SK-N-SH (cell line): ENCODE measurements around the gene IRF2BPL. TPM values are rescaled to one million over a fixed set of nuclear protein-coding genes. Genes with fewer than 3 reads are reported as not detected.
A peak's percentile ranks its signal among the peaks of the same experiment; 100 is the strongest.

Experiments
- CTCF ChIA-PET: fragments of 300-600, 350-600 bp; formaldehyde crosslinking; extraction: SDS; loops from one replicate; lab custom pipeline; 2021; lab: Yijun Ruan, JAX
- POLR2A ChIA-PET: fragments of 350-600 bp; sonication (Branson Sonifier 250); formaldehyde crosslinking; extraction: SDS; loops from one replicate; lab custom pipeline; 2020; ENCODE audit warnings: antibody characterized with exemption, inconsistent platforms; lab: Yijun Ruan, JAX
- DNase-seq: peaks from one replicate; pipeline ENCODE4 v3.0.0; 2012
- H2AFZ ChIP-seq: fragments of 200-600 bp; sonication (generic); 2 replicates; pipeline ENCODE4 v1.8.1; 2016; ENCODE audit warnings: antibody characterized with exemption, mild to moderate bottlenecking, low read depth
- H3F3A ChIP-seq: fragments of 200-600 bp; sonication (generic); replicated peaks from 2 replicates; pipeline ENCODE3; 2016; ENCODE audit warnings: antibody characterized with exemption, mild to moderate bottlenecking; ENCODE audit not compliant: insufficient read depth
- H3K27ac ChIP-seq, 2 experiments: fragments of 200-500 bp in 1 of 2; fragments of 200-600 bp in 1 of 2; sonication (Bioruptor generic) in 1 of 2; sonication (generic), shearing (Covaris generic) in 1 of 2; 2 replicates each; pipeline versions ENCODE4 v1.5.1 to v1.6.1; 2014 to 2016; ENCODE audit warnings: low read depth in 2 of 2, inconsistent platforms in 1 of 2, low read length in 1 of 2, mild to moderate bottlenecking in 1 of 2, mixed read lengths in 1 of 2
- H3K27me3 ChIP-seq: fragments of 200-600 bp; sonication (generic), shearing (Covaris generic); 2 replicates; pipeline ENCODE4 v1.6.1; 2016; ENCODE audit warnings: mixed run types; ENCODE audit not compliant: insufficient read depth
- H3K36me3 ChIP-seq, 2 experiments: fragments of 200-500 bp in 1 of 2; fragments of 200-600 bp in 1 of 2; sonication (Bioruptor generic) in 1 of 2; sonication (generic) in 1 of 2; replicated peaks in 1 of 2; 2 replicates each; pipeline versions ENCODE3 to v1.5.1; 2014 to 2016; ENCODE audit warnings: low read length in 1 of 2, mild to moderate bottlenecking in 1 of 2; ENCODE audit not compliant: insufficient read depth in 2 of 2, control insufficient read depth in 1 of 2
- H3K4me1 ChIP-seq, 2 experiments: fragments of 200-500 bp in 1 of 2; fragments of 200-600 bp in 1 of 2; sonication (Bioruptor generic) in 1 of 2; sonication (generic), shearing (Covaris generic) in 1 of 2; 2 replicates each; pipeline versions ENCODE4 v1.5.1 to v1.6.1; 2014 to 2016; ENCODE audit warnings: low read depth in 1 of 2, low read length in 1 of 2, mixed run types in 1 of 2; ENCODE audit not compliant: insufficient read depth in 2 of 2, control insufficient read depth in 1 of 2
- H3K4me2 ChIP-seq: fragments of 200-600 bp; sonication (generic), shearing (Covaris generic); 2 replicates; pipeline ENCODE4 v1.6.1; 2017; ENCODE audit warnings: mixed run types
- H3K4me3 ChIP-seq, 2 experiments: fragments of 200-500 bp in 1 of 2; fragments of 200-600 bp in 1 of 2; sonication (Bioruptor generic) in 1 of 2; sonication (generic), shearing (Covaris generic) in 1 of 2; 2 replicates each; pipeline versions ENCODE4 v1.5.1 to v1.8.1; 2014 to 2016; ENCODE audit warnings: low read depth in 2 of 2, inconsistent platforms in 1 of 2, low read length in 1 of 2, mild to moderate bottlenecking in 1 of 2, mixed read lengths in 1 of 2, moderate library complexity in 1 of 2
- H3K79me2 ChIP-seq: fragments of 200-600 bp; sonication (generic); 2 replicates; pipeline ENCODE4 v1.8.1; 2017; ENCODE audit warnings: mild to moderate bottlenecking; ENCODE audit not compliant: insufficient read depth
- H3K9ac ChIP-seq: fragments of 200-600 bp; sonication (generic); 2 replicates; pipeline ENCODE4 v1.6.1; 2017; ENCODE audit warnings: mixed run types
- H3K9me2 ChIP-seq: fragments of 200-600 bp; sonication (generic); 2 replicates; pipeline ENCODE4 v1.6.1; 2017; ENCODE audit warnings: mixed run types
- H3K9me3 ChIP-seq: fragments of 200-600 bp; sonication (generic); 2 replicates; pipeline ENCODE4 v1.6.1; 2017; ENCODE audit warnings: mixed run types, mild to moderate bottlenecking, moderate library complexity
- H4K20me1 ChIP-seq: fragments of 200-600 bp; sonication (generic); 2 replicates; pipeline ENCODE4 v1.6.1; 2017; ENCODE audit warnings: mild to moderate bottlenecking, mixed run types; ENCODE audit not compliant: insufficient read depth
- EZH2phosphoT487 ChIP-seq: fragments of 200-600 bp; sonication (generic); IDR thresholded peaks from 2 replicates; pipeline ENCODE4 v1.6.1; 2017; ENCODE audit warnings: low read depth, mixed run types, mild to moderate bottlenecking, antibody characterized with exemption, moderate library complexity, borderline replicate concordance
- FOSL2 ChIP-seq: IDR thresholded peaks from 2 replicates; pipeline ENCODE4 v1.4.0; 2012; ENCODE audit warnings: low read depth, mild to moderate bottlenecking, moderate library complexity, borderline replicate concordance
- FOXJ3 ChIP-seq: sonication (generic); formaldehyde crosslinking; IDR thresholded peaks from 2 replicates; pipeline ENCODE4 v1.5.1; 2020; ENCODE audit warnings: mild to moderate bottlenecking, missing genetic modification reagents
- FOXM1 ChIP-seq: IDR thresholded peaks from 2 replicates; pipeline ENCODE4 v1.4.0; 2012; ENCODE audit warnings: low read depth, mild to moderate bottlenecking
- GABPA ChIP-seq: IDR thresholded peaks from 2 replicates; pipeline ENCODE4 v1.4.0; 2012; ENCODE audit warnings: low read depth, mild to moderate bottlenecking
- JUND ChIP-seq: IDR thresholded peaks from 2 replicates; pipeline ENCODE4 v1.4.0; 2012
- MEF2A ChIP-seq: IDR thresholded peaks from 2 replicates; pipeline ENCODE4 v1.4.0; 2012; ENCODE audit warnings: low read depth, borderline replicate concordance
- NFIC ChIP-seq: IDR thresholded peaks from 2 replicates; pipeline ENCODE4 v1.4.0; 2012; ENCODE audit warnings: borderline replicate concordance
- NRF1 ChIP-seq: IDR thresholded peaks from 2 replicates; pipeline ENCODE4 v1.6.1; 2012; ENCODE audit warnings: low read depth, mild to moderate bottlenecking, low read length
- POLR2AphosphoS5 ChIP-seq: IDR thresholded peaks from 2 replicates; pipeline ENCODE4 v1.6.1; 2012; ENCODE audit warnings: low read depth, low read length
- RCOR1 ChIP-seq: fragments of 150-350 bp; IDR thresholded peaks from 2 replicates; pipeline ENCODE4 v1.6.1; 2017; ENCODE audit warnings: antibody characterized with exemption, low read length
- RFX5 ChIP-seq: IDR thresholded peaks from 2 replicates; pipeline ENCODE4 v1.6.1; 2012; ENCODE audit warnings: mild to moderate bottlenecking, improper control_type of control experiment, low read length
- RXRA ChIP-seq: IDR thresholded peaks from 2 replicates; pipeline ENCODE4 v1.4.0; 2012; ENCODE audit warnings: low read depth, mild to moderate bottlenecking, borderline replicate concordance
- SIN3A ChIP-seq: IDR thresholded peaks from 2 replicates; pipeline ENCODE4 v1.6.1; 2012; ENCODE audit warnings: low read depth, mild to moderate bottlenecking, low read length, moderate library complexity, borderline replicate concordance
- SMC3 ChIP-seq: IDR thresholded peaks from 2 replicates; pipeline ENCODE4 v1.6.1; 2012; ENCODE audit warnings: low read depth, low read length, improper control_type of control experiment
- TCF12 ChIP-seq: IDR thresholded peaks from 2 replicates; pipeline ENCODE4 v1.4.0; 2012
- TEAD4 ChIP-seq: IDR thresholded peaks from 2 replicates; pipeline ENCODE4 v1.4.0; 2012; ENCODE audit warnings: mild to moderate bottlenecking, borderline replicate concordance; ENCODE audit not compliant: insufficient read depth
- WGBS: methylation state at CpG from one replicate; pipeline ENCODE4 v1.1.6; 2017; ENCODE audit warnings: low lambda C conversion rate; 5-methylcytosine and 5-hydroxymethylcytosine counted together
- polyA plus RNA-seq, 3 experiments: library from polyadenylated mRNA; depleted of rRNA; stranded (reverse); fragments of >200 nt; gene quantifications; 2 replicates each; pipeline ENCODE4 v1.2.3, GENCODE V29; 2012
- TF ChIP-seq, protein P1 (sequence below): IDR thresholded peaks from 2 replicates; pipeline ENCODE4 v1.4.0; 2012; ENCODE audit warnings: low read depth, borderline replicate concordance
- TF ChIP-seq, protein P2 (sequence below): IDR thresholded peaks from 2 replicates; pipeline ENCODE4; 2012
- TF ChIP-seq, protein P3 (sequence below): IDR thresholded peaks from 2 replicates; pipeline ENCODE4 v1.4.0; 2012; ENCODE audit warnings: low read depth
- TF ChIP-seq, protein P4 (sequence below): IDR thresholded peaks from 2 replicates; pipeline ENCODE4 v1.6.1; 2012; ENCODE audit warnings: mild to moderate bottlenecking, low read depth, low read length, moderate library complexity

Gene IRF2BPL
- polyA plus RNA-seq, 1 of the 3 experiments (the other 2 are of a cell fraction) = 17.1 TPM

DNA sequence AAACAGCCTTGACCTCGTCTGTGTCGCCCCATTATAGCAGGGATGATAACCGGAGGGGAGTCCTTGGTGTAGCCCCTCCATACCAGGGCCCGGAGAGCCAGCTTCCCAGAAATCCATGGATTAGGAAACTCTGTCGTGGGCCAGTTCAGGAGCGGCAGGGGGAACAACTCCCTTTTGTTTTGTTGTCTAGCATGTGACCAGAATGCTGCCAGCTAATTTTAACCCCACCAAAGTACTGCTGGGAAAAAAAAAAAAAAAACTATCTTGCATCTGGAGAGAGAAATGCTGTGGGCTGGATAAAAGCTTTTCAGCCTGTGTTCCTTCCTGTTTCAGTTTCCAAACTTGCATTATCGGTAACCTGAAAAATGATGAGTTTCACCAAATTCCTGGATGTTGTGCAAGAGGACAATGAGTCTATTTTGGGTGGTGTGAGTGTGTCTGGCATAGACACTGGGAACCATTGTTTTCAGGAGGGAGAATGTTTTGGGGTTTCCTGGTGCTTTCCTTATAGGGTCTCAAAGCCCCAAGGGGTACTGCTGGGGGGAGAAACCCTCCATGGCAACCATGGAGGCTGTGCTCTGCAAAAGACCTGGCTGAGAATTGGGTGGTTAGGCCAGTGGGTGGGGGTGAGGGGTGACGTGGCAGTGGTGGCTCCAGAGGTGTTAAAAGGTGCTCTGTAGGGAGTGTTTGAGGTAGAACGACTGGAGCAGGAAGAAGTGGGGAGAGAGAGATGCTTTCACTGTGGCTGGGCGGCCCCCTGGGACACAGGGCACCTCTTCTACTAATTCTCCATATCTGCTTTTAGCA is 14.9 kb upstream of the IRF2BPL start (continued):
- TF ChIP-seq, protein P1, sequence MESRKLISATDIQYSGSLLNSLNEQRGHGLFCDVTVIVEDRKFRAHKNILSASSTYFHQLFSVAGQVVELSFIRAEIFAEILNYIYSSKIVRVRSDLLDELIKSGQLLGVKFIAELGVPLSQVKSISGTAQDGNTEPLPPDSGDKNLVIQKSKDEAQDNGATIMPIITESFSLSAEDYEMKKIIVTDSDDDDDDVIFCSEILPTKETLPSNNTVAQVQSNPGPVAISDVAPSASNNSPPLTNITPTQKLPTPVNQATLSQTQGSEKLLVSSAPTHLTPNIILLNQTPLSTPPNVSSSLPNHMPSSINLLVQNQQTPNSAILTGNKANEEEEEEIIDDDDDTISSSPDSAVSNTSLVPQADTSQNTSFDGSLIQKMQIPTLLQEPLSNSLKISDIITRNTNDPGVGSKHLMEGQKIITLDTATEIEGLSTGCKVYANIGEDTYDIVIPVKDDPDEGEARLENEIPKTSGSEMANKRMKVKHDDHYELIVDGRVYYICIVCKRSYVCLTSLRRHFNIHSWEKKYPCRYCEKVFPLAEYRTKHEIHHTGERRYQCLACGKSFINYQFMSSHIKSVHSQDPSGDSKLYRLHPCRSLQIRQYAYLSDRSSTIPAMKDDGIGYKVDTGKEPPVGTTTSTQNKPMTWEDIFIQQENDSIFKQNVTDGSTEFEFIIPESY = peak; percentile 41; the same call in 1 of the 2 replicates
- TF ChIP-seq FOXM1 (peak; percentile 45; the same call in 1 of the 2 replicates), GABPA (no peak), NRF1 (no peak), TCF12 (peak; percentile 81), JUND (peak; percentile 52), MEF2A (peak; percentile 96), RXRA (peak; percentile 49; the same call in 1 of the 2 replicates), POLR2AphosphoS5 (peak; percentile 47; the same call in 1 of the 2 replicates), NFIC (peak; percentile 82), RFX5 (no peak), EZH2phosphoT487 (no peak), FOXJ3 (CRISPR knock-in tag) (no peak)
- TF ChIP-seq, protein P2, sequence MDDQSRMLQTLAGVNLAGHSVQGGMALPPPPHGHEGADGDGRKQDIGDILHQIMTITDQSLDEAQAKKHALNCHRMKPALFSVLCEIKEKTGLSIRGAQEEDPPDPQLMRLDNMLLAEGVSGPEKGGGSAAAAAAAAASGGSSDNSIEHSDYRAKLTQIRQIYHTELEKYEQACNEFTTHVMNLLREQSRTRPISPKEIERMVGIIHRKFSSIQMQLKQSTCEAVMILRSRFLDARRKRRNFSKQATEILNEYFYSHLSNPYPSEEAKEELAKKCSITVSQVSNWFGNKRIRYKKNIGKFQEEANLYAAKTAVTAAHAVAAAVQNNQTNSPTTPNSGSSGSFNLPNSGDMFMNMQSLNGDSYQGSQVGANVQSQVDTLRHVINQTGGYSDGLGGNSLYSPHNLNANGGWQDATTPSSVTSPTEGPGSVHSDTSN = peak; percentile 29
- TF ChIP-seq, all 33 proteins: peak for 16

DNA sequence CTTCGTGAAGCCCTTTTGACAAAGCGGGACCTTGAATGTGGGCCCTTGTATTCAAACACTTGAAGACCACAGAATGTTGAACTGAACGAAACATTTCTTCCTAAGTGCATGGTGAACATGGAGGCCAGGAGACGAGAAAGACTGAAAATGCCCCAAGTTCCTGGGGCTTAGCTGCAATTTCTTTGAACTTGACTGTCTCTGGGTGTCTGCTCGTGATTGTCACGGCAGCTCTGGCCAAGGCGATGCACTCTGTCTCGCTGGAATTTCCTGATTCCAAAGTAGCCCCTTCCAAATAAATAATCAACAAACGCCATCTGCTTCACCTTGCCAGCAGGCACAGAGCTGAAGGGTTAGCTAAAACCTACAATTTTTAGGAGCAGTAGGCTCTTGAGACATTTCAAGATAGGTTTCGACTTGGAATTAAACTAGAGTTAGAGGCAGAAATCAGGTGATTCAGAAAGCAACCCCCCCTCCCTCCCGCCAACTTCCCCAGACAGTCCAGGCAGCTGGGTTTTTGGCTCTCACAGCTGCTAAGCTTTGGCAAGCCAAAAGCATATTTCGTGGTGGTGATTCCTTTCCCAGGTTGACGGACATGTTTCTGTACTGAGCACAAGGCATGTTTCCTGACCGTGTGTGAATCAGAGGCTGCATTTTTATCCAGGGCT is 13.5 kb upstream of the IRF2BPL start:
- Histone ChIP-seq H3K36me3 (no peaks in the 10 kb centered on the region), H3K9me2 (no peaks in the 10 kb centered on the region), H3F3A (peaks cover 65% of the 10 kb centered on the region), H3K79me2 (peaks cover 5% of the 10 kb centered on the region; the same call in 1 of the 2 replicates), H3K4me3 (peak overlapping the region in 1 of 2 experiments; percentile 22; a peak in 1 of 4 replicates), H3K27ac (peak overlapping the region; percentile 99 to 100), H3K4me2 (peak overlapping the region; percentile 87), H3K9ac (peak overlapping the region; percentile 86; the same call in 1 of the 2 replicates), H2AFZ (peak overlapping the region; percentile 48; the same call in 1 of the 2 replicates), H4K20me1 (no peaks in the 10 kb centered on the region), H3K4me1 (peaks cover 84 to 92% of the 10 kb centered on the region in 2 experiments), H3K27me3 (no peaks in the 10 kb centered on the region), H3K9me3 (no peaks in the 10 kb centered on the region)
- 40% methylated on average over 14 of the region's 14 CpGs for WGBS
- CTCF ChIA-PET = interaction anchor here (1.3 to 24.4 kb wide), 7 partner anchors 9 to 169 kb away, joined by 3 to 484 read pairs (median 8); partner anchors contain the start of gene IRF2BPL
- POLR2A ChIA-PET = interaction anchor here (1.1 kb wide), 1 partner anchor 117 kb away, joined by 3 read pairs; no protein-coding TSS in a partner anchor
- no peak for DNase-seq
- TF ChIP-seq RCOR1 = no peak
- TF ChIP-seq, protein P3, sequence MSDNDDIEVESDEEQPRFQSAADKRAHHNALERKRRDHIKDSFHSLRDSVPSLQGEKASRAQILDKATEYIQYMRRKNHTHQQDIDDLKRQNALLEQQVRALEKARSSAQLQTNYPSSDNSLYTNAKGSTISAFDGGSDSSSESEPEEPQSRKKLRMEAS = peak; percentile 82
- TF ChIP-seq NRF1 = no peak
- TF ChIP-seq, protein P4, sequence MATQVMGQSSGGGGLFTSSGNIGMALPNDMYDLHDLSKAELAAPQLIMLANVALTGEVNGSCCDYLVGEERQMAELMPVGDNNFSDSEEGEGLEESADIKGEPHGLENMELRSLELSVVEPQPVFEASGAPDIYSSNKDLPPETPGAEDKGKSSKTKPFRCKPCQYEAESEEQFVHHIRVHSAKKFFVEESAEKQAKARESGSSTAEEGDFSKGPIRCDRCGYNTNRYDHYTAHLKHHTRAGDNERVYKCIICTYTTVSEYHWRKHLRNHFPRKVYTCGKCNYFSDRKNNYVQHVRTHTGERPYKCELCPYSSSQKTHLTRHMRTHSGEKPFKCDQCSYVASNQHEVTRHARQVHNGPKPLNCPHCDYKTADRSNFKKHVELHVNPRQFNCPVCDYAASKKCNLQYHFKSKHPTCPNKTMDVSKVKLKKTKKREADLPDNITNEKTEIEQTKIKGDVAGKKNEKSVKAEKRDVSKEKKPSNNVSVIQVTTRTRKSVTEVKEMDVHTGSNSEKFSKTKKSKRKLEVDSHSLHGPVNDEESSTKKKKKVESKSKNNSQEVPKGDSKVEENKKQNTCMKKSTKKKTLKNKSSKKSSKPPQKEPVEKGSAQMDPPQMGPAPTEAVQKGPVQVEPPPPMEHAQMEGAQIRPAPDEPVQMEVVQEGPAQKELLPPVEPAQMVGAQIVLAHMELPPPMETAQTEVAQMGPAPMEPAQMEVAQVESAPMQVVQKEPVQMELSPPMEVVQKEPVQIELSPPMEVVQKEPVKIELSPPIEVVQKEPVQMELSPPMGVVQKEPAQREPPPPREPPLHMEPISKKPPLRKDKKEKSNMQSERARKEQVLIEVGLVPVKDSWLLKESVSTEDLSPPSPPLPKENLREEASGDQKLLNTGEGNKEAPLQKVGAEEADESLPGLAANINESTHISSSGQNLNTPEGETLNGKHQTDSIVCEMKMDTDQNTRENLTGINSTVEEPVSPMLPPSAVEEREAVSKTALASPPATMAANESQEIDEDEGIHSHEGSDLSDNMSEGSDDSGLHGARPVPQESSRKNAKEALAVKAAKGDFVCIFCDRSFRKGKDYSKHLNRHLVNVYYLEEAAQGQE = no peak
- no peak for TF ChIP-seq FOXJ3 (CRISPR knock-in tag)
- peak; percentile 46; the same call in 1 of the 2 replicates for TF ChIP-seq SIN3A
- peak; percentile 41; the same call in 1 of the 2 replicates for TF ChIP-seq FOSL2
- no peak for TF ChIP-seq SMC3
- TF ChIP-seq NFIC = peak; percentile 95
- TF ChIP-seq TCF12 = peak; percentile 94
- TF ChIP-seq TEAD4 = 0 out of 2 replicates have a peak, but pooled peaks have one; percentile 43
- TF ChIP-seq EZH2phosphoT487 = no peak
- TF ChIP-seq, protein P2 = peak; percentile 91
